Brain microvascular endothelial cell (primary cell): ENCODE results near the gene TMEM223.
"Not testable (repeated sequence)": the region's sequence is repeated elsewhere in the genome, so short reads cannot be mapped to it uniquely, and the experiment has no call there.

ENCODE experiments used
- DNase-seq: peaks from one replicate; pipeline ENCODE4 v3.0.0-alpha.2; 2020
- H3K27ac ChIP-seq: fragments of 250-450 bp; sonication (Bioruptor Pico); 2 replicates; pipeline ENCODE4 v1.5.1; 2020; ENCODE audit warnings: mild to moderate bottlenecking, moderate library complexity
- H3K27me3 ChIP-seq: fragments of 250-450 bp; sonication (Bioruptor Pico); replicated peaks from 2 replicates; pipeline ENCODE4 v1.5.1; 2020; ENCODE audit warnings: mild to moderate bottlenecking
- H3K36me3 ChIP-seq: fragments of 250-450 bp; sonication (Bioruptor Pico); replicated peaks from 2 replicates; pipeline ENCODE4 v1.5.1; 2020; ENCODE audit warnings: mild to moderate bottlenecking
- H3K4me3 ChIP-seq: 2 replicates; pipeline ENCODE4 v1.5.1; 2011; ENCODE audit warnings: low read depth, mild to moderate bottlenecking, control low read depth, low read length, moderate library complexity
- in situ Hi-C: cut with HindIII; loops from 2 replicates; pipeline ENCODE4 v1.10.0; 2017; ENCODE audit warnings: low sequenced_read_pairs, low pct_ligation_motif_present
- TF ChIP-seq, protein P1 (sequence below): IDR thresholded peaks from 2 replicates; pipeline ENCODE4 v1.5.1; 2011; ENCODE audit warnings: low read depth, mild to moderate bottlenecking, moderate library complexity, low read length, control low read depth, inconsistent platforms; ENCODE audit errors: missing control alignments

TMEM223 gene

GRCh38 chr11:62791501-62792201, at the start of gene TMEM223:
TMEM223 (minus strand) TSS chr11:62792006; CDS start chr11:62791994, 12 bp downstream.
- peak; percentile 68 for DNase-seq
- in situ Hi-C loops, result no loop called here
- Histone ChIP-seq H3K27me3 (no peaks in the 10 kb centered on the region), H3K27ac (peak within 1 kb of the TSS; percentile 71), H3K36me3 (peaks cover 62% of the 10 kb centered on the region), H3K4me3 (peak within 1 kb of the TSS; percentile 94)
- TF ChIP-seq, protein P1, sequence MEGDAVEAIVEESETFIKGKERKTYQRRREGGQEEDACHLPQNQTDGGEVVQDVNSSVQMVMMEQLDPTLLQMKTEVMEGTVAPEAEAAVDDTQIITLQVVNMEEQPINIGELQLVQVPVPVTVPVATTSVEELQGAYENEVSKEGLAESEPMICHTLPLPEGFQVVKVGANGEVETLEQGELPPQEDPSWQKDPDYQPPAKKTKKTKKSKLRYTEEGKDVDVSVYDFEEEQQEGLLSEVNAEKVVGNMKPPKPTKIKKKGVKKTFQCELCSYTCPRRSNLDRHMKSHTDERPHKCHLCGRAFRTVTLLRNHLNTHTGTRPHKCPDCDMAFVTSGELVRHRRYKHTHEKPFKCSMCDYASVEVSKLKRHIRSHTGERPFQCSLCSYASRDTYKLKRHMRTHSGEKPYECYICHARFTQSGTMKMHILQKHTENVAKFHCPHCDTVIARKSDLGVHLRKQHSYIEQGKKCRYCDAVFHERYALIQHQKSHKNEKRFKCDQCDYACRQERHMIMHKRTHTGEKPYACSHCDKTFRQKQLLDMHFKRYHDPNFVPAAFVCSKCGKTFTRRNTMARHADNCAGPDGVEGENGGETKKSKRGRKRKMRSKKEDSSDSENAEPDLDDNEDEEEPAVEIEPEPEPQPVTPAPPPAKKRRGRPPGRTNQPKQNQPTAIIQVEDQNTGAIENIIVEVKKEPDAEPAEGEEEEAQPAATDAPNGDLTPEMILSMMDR, result peak; percentile 12

DNA sequence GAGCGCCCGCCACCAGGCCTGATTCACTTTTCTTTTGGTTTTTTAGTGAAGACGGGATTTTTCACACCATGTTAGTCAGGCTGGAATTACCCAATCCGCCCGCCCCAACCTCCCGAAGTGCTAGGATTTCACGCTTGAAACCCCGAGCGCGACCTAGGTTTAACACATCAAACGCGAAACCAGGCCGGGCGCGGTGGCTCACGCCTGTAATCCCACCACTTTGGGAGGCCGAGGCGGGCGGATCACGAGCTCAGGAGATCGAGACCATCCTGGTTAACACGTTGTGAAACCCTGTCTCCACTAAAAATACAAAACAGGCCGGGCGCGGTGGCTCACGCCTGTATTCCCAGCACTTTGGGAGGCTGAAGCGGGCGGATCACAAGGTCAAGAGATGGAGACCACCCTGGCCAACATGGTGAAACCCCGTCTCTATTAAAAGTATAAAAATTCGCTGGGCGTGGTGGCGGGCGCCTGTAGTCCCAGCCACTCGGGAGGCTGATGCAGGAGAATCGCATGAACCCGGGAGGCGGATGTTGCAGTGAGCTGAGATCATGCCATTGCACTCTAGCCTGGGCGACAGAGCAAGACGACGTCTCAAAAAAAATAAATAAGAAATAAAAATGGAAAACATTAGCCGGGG, 49.0 kb upstream of the TMEM223 start:
- Histone ChIP-seq H3K27ac (peak overlapping the region; percentile 97), H3K4me3 (peak overlapping the region; percentile 98)
- H3K36me3 ChIP-seq, H3K27me3 ChIP-seq, in situ Hi-C loops: not testable (repeated sequence)
- DNase-seq, result peak; percentile 76

DNA sequence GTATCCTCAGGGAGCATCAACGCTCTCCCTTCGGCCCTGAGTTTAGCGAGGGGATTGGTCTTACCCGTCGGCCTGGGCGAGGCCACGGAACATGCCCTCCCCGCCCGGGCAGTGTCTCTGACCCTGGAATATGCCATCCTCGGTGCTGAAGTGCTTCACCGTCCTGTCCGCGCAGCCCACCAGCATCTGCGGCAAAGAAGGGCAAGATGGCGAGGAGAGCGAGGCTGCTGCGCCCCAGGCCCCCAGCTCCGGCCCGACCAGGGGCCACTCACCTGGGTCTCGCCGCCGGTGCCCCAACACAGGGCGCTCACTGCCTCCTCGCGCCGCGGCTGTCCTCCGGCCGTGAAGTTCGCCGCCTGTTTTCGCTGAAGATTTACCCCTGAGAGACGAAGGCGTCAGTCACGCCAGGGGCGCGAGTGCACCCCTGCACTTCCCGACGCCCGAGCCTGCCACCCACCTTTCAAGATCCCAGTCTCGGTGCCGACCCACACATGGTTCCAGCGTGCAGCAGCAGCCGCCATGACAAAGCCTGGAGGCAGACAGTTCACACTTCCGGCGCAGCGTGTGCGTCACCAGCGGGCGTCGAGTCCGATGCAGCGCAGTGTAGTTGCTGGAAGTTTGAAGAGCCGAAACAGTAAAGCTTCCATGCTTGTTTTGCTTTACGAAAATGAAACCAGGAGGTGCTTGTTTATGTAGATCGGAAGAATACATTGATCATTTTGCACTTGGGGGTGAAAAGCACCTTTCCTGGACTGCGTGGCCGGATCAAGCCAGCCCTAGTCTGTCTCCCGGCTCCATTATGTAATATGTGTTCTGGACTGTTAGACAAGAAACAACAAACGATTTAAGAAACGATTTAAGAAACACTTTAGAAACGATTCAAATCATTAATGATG, 47.5 kb upstream of the TMEM223 start, which contains the start of gene WDR74:
TSS of gene WDR74 (minus strand) at position 541 of the 896 bp plus-strand sequence. CDS start at position 521, 20 bp downstream.
- Histone ChIP-seq H3K36me3 (peaks cover 15% of the 10 kb centered on the region), H3K4me3 (peak within 1 kb of the TSS; percentile 98), H3K27me3 (no peaks in the 10 kb centered on the region), H3K27ac (peak within 1 kb of the TSS; percentile 97)
- TF ChIP-seq, protein P1, result no peak
- DNase-seq, result peak; percentile 89
- in situ Hi-C loops, result no loop called here

- TF ChIP-seq, protein P1, result no peak
- H3K4me3 ChIP-seq, result no peak overlapping the region
- H3K27ac ChIP-seq, result no peak overlapping the region
- DNase-seq, result no peak
- no peaks in the 10 kb centered on the region for H3K27me3 ChIP-seq
- peaks cover 24% of the 10 kb centered on the region for H3K36me3 ChIP-seq
- in situ Hi-C loops, result no loop called here
These were observed 43.5 kb upstream of the TMEM223 start for GRCh38 chr11:62835336-62835735.

DNA sequence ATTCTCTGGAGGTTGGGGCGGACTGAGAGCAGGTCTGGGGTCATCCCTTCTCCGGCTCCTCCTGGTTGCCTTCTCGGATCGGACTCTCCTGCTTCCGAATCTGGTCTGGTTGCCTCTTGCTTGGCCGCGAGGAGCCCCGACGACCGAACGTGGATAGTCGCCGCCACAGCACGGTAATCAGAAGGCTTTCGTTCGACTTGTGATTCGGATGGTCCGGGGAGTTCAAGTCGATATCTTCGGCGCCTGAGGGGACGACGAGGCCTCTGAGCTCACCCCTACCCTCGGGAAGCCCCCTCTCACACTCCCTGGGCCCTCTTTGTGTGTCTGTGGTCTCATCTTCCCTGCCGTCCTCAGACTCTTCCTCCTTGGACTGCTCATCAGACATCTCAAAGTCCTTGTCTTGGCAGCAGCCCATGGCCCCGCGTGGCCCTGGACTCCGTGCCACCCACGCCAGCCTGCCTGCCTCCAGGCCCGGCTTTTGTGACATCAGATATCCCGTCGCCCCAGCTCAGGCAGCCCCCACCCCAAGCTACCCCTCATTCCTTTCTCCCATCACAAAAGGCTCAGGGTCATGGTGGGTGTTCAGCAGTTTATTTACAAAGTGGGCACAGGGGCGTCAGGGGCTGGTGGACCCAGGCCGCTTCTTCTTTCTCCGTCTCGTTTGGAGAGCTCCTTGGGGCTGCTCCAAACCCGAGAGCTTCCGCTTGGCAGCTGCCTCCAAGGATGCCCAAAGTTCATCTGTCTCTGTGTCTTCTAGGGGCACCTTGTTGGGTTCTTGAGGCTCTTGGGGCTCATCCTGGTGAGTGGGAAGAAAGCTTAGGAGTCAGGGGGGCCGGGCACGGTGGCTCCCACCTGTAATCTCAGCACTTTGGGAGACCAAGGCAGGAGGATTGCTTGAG, 40.8 kb upstream of the TMEM223 start, which contains the start of gene TEX54:
TSS of gene TEX54 (minus strand) at position 506 of the 899 bp plus-strand sequence.
- peak; percentile 17 for DNase-seq
- Histone ChIP-seq H3K27ac (peak within 1 kb of the TSS; percentile 98), H3K4me3 (peak within 1 kb of the TSS; percentile 82), H3K36me3 (peaks cover 38% of the 10 kb centered on the region), H3K27me3 (no peaks in the 10 kb centered on the region)
- in situ Hi-C loops, result no loop called here
- TF ChIP-seq, protein P1, result no peak
